Bronchial epithelial cell (primary cell): ENCODE data around the gene BPGM. TPM values are rescaled to one million over a fixed set of nuclear protein-coding genes. Genes with fewer than 3 reads are reported as not detected.
A peak's percentile ranks its signal among the peaks of the same experiment; 100 is the strongest.

Experiments
- DNase-seq: peaks from one replicate; pipeline ENCODE4 v3.0.0-alpha.2; 2010; ENCODE audit warnings: low read depth
- FAIRE-seq: peaks from 2 replicates; lab custom pipeline; 2011; peaks lifted over from hg19 to GRCh38; lab: Jason Lieb, UNC
- H3K27me3 ChIP-seq: 2 replicates; pipeline ENCODE4 v1.5.1; 2011; ENCODE audit warnings: low read length; ENCODE audit not compliant: control insufficient read depth, insufficient read depth
- H3K36me3 ChIP-seq: 2 replicates; pipeline ENCODE4 v1.5.1; 2011; ENCODE audit warnings: low read length; ENCODE audit not compliant: control insufficient read depth, insufficient read depth
- H3K4me3 ChIP-seq: 2 replicates; pipeline ENCODE4 v1.5.1; 2011; ENCODE audit warnings: mild to moderate bottlenecking, low read depth, low read length, control low read depth
- total RNA-seq: library from RNA; depleted of rRNA; stranded (reverse); fragments of >200 nt; gene quantifications from 2 replicates; pipeline ENCODE4 v1.2.1, GENCODE V29; 2014
- TF ChIP-seq, protein P1 (sequence below): IDR thresholded peaks from 2 replicates; pipeline ENCODE4 v1.5.1; 2011; ENCODE audit warnings: mild to moderate bottlenecking, moderate library complexity, low read length, control low read depth, inconsistent platforms; ENCODE audit not compliant: insufficient read depth, severe bottlenecking

BPGM gene
- total RNA-seq, 1 donor from 2014 or later = 16.6 TPM

DNA sequence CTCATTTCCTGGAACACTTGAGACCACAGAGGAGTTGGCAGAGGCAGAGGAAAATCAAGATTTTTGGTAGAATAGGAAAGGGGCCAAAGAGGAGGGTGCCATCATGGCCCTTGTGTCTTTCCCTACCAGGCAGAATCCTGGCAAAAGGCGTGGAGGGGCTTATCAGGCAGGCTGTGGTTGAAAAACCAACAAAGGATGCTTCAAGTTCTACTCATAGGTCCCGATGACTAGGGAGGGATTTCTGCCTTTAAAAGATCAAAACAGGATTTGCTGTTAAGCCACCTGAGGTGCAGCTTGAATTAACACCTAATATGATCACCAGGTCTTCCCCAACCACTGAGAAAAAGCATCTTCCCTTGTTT, 45.7 kb downstream of the BPGM start:
- TF ChIP-seq, protein P1, sequence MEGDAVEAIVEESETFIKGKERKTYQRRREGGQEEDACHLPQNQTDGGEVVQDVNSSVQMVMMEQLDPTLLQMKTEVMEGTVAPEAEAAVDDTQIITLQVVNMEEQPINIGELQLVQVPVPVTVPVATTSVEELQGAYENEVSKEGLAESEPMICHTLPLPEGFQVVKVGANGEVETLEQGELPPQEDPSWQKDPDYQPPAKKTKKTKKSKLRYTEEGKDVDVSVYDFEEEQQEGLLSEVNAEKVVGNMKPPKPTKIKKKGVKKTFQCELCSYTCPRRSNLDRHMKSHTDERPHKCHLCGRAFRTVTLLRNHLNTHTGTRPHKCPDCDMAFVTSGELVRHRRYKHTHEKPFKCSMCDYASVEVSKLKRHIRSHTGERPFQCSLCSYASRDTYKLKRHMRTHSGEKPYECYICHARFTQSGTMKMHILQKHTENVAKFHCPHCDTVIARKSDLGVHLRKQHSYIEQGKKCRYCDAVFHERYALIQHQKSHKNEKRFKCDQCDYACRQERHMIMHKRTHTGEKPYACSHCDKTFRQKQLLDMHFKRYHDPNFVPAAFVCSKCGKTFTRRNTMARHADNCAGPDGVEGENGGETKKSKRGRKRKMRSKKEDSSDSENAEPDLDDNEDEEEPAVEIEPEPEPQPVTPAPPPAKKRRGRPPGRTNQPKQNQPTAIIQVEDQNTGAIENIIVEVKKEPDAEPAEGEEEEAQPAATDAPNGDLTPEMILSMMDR = no peak
- no peak for FAIRE-seq

DNA sequence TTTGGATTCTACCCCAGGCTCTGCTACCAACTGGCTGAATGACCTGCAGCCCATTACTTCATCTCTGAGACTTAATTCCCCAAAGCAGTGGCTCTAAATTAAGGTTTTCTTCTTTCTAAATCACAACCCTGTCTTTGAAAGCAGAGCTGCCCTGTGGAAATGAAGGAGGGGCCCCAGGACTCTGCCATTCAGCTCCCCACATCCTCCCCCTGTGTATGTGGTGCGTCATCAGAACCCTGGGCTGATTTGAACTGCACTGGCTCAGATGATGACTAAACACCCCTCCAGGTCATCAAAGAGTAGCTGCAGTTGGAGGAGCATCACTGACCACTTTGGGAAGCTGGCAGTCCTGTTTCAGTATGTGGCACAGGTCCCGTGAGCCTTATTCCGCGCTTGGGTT, 46.6 kb downstream of the BPGM start:
- FAIRE-seq = no peak

More for the DNA sequence above, 45.7 kb downstream of the BPGM start:
- H3K27me3 ChIP-seq = no peaks in the 10 kb centered on the region
- H3K36me3 ChIP-seq = no peaks in the 10 kb centered on the region
- no peak overlapping the region for H3K4me3 ChIP-seq
- DNase-seq = peak; percentile 33

DNA sequence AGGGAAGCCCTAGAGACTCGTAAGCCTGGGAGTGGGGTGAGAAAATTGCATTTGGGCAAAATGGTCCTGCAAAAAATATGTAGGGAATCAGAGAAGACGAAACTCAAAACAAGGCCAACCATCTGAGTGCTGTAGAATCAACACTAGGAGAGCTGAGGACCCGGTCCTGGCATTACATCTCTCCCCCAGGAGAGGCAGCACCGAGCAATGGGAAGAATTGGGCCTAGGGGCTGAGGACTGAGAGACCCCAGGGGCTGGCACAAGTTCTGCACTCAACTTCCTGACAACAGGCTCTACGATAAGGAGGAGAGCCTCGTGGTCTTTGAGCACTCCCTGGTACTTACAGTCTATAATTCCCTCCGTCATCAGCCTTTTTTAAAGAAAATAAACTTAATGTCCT, 47.6 kb downstream of the BPGM start:
- no peak for FAIRE-seq
- DNase-seq = no peak
- Histone ChIP-seq H3K4me3 (no peak overlapping the region), H3K27me3 (no peaks in the 10 kb centered on the region), H3K36me3 (no peaks in the 10 kb centered on the region)
- TF ChIP-seq, protein P1 = peak; percentile 35

More for the DNA sequence above, 46.6 kb downstream of the BPGM start:
- no peaks in the 10 kb centered on the region for H3K36me3 ChIP-seq
- TF ChIP-seq, protein P1 = no peak
- H3K27me3 ChIP-seq = no peaks in the 10 kb centered on the region
- H3K4me3 ChIP-seq = no peak overlapping the region
- DNase-seq = peak; percentile 90

DNA sequence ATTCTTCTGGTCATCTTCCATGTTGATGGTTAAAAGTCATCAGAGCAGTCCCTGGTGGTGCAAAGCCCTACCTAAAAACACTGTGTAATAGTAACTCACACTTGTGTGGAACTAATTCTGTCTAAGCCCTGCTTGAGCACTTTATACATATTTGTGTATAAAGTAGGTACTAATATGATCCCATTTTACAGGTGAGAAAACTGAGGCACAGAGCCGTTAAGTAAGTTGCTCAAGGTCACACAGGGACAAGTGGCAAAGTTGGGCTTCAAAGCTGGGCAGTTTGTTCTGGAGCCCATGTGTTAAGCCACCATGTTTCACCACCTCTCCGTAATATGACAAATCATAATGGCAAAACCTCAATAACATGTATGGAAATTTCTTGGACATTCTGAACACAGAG, 48.1 kb downstream of the BPGM start:
- Histone ChIP-seq H3K27me3 (no peaks in the 10 kb centered on the region), H3K36me3 (no peaks in the 10 kb centered on the region), H3K4me3 (no peak overlapping the region)
- DNase-seq (no peak), FAIRE-seq (no peak)
- TF ChIP-seq, protein P1 = no peak

DNA sequence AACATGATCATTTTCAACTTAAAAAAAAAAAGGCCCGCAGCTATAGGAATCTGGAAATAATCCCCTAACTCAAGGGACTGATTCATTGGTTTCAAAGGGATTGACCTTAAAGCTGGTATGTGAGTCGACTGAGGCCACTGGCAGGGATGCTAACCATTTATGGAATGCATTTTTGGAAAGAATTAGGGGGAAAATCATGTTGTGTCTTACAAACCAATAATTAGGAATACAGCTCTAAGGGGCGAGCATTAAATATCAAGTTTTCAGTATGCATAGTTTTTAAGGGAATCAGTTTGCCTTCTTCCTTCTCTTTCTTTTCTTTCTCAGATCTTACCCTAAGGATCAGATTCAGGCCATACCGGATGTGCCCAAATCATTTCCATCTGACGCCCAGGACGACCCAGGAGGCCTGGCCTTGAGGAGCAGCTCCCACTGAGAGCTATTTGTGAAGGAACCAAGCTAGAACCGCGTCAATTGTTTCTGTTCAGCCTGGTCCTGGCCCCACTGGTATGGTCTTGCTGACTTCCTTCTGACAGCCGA, 48.7 kb downstream of the BPGM start:
- Histone ChIP-seq H3K4me3 (no peak overlapping the region), H3K27me3 (no peaks in the 10 kb centered on the region), H3K36me3 (no peaks in the 10 kb centered on the region)
- DNase-seq = no peak
- TF ChIP-seq, protein P1 = no peak
- FAIRE-seq = no peak

DNA sequence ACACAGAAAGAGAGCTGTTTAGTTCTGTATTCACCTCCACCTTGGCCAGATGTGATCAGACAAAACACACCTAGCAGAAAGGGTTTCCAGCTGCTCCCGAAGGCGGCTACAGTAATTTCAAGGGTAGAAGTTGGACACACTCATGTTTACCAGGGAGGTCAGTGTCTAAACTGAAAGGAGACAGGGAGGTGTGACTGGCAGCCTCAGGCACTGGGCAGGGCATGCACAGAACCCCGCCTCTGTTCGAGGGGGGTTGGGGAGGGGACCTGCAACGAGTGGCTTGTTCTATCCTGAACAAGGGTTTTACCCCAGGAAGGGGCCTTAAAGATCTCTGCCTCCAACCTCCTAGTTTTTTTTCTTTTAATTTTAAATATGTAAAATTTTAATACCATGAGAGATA, 49.6 kb downstream of the BPGM start:
- FAIRE-seq = no peak
- H3K36me3 ChIP-seq = no peaks in the 10 kb centered on the region
- no peaks in the 10 kb centered on the region for H3K27me3 ChIP-seq
- DNase-seq = no peak
- TF ChIP-seq, protein P1 = no peak
- H3K4me3 ChIP-seq = no peak overlapping the region
